CD4-positive, alpha-beta T cell treated with Interferon alpha-2 for 1 hour (primary cell): ENCODE measurements around the gene PSMB5.

ENCODE experiments used
- DNase-seq, 2 donors: peaks; one replicate each; pipeline ENCODE4 v3.0.0-alpha.2; 2020 to 2022

Gene PSMB5

DNA sequence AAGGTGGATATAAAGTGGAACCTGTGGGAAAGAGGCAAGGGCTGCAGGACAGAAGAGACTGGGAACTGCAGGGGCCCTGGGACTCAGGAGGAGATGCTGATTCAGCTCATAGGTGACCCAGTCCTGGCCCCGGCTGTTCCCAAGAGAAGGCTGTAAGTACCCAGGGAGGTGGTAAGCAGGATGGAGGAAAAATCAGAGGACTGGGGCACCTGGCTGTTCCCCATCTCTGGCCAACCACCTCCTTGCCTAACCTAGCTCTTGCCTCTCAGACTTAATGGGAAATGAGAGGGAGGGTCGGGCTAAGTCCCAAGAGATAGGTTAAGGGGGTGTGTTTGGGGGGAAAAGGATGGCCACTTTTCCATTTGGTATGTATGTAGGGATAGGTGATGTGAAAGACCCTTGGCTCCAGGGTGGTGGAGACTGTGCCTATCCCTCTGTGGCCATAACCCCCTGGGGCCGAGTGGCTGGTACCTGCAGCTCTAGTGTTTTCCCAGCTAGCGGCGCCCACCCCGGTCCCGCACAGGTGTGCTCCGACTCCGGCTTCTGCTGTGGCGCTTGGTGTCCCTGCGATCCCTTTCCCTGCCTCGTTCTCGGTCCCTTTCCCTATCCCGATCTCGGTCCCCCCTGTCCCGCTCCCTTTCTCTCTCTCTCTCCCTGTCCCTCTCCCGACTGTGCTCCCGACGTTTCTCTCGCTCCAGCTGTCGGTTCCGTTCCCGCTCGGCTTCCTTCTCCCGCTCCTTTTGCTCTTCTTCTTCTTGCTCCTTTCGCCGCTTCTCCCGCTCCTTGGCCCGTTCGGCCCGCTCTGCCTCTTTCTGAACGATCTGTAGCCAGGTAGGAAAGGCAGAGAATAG, 24.2 kb upstream of the PSMB5 start:
- DNase-seq = no peak

DNA sequence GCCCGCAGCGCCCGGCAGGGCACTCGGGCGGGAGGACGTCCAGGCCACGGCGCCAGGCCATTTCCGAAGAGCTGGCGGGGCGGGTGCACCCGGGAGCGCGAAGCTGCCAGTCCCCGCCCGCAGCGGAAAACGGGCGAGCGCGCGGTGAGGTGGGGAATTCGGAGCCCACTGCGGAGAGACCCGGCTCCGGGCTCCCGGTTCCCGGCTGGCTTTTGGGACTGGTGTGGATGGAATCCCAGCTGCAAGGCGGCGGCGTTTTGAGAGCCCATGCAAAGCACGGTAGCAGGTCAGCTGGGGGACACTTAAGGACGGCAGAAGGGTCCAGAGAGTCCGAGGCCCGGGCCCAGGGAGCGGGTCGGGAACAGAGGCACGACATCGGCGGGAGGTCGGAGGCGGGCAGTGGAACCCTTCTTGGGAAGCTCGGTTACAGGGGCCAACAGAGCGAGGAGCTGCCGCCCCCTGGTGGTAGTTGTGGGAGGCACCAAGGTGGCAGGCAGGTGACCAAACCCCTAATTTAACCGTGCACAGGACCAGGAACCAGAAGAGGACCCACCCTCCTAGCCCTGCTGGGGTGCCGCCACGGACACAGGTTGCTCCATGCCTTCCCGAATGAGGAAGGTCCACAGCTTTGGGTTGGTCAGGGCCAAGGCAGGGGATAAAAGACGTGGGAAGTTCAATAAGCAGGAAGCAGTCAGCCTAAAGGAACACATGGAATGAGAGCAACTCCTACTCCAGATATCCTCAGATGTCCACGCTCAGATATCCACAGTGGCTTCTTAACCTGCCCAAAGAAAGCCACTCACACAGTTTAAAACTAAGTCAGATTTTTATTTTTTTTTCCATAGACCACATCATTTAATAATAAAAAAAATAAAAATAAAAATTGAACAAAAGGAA, 23.3 kb upstream of the PSMB5 start:
- peak; percentile 82 to 87 for DNase-seq

GRCh38 chr14:23056956-23057756, 22.5 kb upstream of the PSMB5 start, which contains the start of gene CDH24:
Gene CDH24 (minus strand): TSS chr14:23057520. CDS start chr14:23055733, 1,787 bp downstream.
- DNase-seq = peak; percentile 63 to 76

- peak; percentile 67 to 75 for DNase-seq
Measured at GRCh38 chr14:23056145-23056955, 21.6 kb upstream of the PSMB5 start.

GRCh38 chr14:23055621-23056144, 21.0 kb upstream of the PSMB5 start:
- DNase-seq = no peak

- no peak for DNase-seq
Measured at GRCh38 chr14:23055147-23055550, 20.4 kb upstream of the PSMB5 start.

DNA sequence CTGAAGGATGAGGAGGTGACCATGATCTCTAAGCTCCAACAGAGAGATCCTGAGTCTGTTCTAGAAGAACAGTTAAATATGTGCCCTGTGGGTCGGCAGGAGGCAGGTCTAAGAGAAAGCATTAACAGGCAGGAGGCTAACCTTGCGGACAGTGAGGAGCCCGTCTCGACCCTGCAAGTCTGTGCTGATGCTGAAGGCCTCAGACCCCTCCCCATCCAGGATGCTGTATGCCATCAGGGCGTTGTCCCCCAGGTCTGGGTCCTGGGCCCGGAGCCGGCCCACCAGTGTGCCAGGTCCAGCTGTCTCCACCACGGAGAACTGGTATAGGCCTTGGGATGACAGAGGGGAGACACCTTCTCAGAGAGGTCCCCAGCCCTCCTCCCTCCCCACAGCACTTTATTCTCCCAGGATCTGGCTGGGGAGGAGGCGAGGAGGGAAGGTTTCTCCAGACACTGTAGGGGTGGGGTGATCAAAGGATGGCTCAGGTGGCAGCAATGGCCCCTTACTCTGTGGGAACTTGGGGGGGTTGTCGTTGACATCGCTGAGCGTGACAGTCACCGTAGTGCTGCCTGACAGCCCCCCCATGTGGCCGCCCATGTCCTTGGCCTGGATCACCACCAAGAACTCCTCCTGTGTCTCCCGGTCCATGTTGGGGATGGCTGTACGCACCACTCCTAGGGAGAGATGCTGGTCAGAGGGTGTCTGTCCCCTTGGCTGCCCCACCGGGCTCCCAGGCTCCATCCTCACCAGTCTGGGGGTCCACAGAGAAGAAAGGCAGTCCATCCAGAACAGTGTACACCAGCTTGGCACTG, 19.5 kb upstream of the PSMB5 start:
- DNase-seq = peak in 1 of 2 donors; percentile 36

- DNase-seq = no peak
Measured at GRCh38 chr14:23053426-23053825, 18.7 kb upstream of the PSMB5 start.

- DNase-seq = no peak
Measured at GRCh38 chr14:23052671-23053070, 18.0 kb upstream of the PSMB5 start.

DNA sequence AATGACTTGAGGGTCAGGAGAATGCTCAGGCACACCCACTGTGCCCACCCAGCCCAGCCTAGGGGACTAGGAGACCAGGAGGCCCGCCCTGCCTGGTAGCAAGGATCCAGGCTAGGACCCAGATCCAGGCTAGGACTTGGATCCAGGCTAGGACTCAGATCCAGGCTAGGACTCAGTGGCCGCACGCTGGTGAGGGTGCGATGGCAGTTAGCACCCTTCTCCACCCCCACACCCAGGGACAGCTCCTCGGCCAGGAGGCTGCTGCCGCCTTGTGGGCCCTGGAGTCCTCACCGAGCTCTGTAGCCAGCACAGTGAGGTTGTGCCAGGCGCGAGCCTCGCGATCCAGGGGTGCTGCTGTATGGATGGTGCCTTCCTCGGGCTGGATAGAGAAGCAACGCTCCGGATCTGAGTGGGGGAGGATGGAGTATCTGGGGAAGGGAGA, 17.5 kb upstream of the PSMB5 start:
- DNase-seq = no peak

- DNase-seq = no peak
Measured at GRCh38 chr14:23051141-23052057, 16.7 kb upstream of the PSMB5 start.

DNA sequence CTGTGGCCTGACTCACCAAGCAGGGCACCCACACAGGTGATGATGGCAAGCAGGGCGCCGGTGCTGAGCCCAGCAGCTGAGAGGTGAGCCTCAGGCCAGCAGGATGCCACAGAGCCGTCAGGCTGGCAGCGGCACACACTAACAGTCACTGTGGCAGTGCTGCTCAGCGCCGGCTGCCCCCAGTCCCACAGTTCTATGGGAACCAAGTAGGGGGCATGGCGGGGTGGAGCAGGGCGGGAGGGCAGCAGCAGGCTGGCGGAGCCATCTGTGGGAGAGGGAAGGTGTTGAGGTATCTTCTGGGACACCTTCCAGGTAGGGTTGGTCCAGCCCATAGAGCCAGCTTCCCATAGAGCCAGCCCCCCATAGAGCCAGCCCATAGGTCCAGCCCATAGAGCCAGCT, 14.3 kb upstream of the PSMB5 start:
- DNase-seq = no peak

DNA sequence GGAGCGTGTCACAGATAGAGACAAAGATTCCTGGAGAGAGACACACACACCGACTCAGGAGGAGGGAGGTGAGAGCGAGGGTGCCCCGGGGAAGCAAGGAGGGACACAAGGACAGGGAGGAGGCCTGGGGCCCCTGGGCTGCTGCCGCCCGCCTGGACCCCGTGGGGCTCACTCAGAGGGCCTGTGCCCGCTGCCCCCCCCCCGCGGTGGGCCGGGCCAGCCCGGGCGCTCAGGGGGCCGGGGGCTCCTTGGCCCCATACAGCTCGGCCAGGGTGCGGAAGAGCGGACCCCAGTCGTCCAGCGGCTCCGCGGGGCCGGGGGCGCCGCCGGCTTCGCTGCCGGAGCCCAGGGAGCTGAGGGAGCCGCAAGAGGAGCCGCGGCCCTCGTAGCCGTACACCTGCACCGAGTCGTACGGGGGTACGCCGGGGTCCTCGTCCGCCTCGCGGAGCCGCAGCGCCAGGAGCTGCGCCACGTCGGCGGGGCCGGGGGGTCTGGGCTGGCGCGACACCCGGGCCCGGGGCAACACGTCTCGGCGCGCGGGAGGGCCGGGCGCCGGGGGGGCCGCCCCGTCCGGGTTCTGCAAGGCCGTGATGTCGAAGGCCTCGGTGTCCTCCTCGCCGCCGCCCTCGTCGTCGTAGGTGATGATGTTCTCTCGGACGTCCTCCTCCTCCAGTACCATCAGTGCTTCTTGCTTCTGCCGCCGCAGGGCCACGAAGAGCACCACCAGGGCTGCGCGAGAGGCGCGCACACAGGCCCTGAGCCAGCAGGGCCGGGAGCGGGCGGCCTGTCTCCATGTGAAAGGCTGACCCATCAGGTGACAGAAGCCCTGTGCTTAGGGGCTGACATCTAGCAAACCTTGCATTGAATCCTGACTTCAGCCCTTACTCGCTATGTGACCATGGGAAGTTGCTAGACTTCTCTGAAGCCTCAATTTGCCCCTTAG, 13.3 kb upstream of the PSMB5 start:
- DNase-seq = no peak

DNA sequence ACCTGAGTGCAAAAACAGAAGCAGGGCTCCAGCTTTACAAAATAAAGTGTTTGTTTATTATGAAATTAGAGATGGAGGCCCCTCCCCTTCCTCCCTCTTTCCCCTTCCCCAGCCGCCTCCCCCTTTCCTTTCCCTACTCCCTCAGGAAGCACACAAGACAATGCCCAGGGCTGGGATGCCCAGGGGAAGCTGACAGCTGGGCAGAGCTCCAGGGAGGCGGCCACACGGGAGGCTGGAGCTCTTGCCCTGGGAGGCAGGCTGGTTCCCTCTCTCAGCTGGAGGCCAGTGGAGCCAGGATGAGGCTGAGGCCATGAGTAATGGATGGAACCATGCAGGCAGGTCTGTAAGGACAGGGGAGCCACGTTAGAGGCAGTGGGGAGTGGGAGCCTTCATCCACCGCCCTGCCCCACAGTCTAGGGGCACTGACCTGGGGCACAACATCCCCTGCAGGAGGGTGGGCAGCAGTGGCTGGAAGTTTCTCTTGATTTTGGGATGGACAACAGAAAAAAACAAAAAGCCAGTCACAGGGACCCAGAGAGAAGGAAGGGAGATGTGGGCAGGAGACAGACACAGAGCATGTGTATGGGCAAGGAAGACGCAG, 12.4 kb upstream of the PSMB5 start:
- no peak for DNase-seq

GRCh38 chr14:23045419-23046357, 11.0 kb upstream of the PSMB5 start:
- no peak for DNase-seq

DNA sequence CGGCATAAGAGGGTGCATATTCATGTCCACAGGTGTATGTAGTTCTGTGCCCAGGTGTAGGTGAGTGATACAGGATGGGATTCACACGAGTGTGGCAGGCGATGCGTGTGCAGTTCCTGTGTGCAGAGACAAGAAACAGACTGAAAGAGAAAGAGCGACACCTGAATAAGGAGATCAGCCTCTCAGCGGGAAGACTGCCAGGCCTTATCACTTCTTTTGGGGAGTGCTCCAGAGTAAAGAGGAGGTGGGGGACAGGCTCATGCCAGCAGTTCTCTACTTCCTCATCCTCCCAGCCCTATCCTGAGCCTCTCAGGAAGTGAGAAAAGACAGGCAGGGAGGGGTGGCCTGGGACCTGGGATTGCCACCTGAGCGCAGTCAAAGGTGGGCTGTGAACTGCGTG, 10.1 kb upstream of the PSMB5 start:
- DNase-seq = no peak

GRCh38 chr14:23043754-23044153, 9.1 kb upstream of the PSMB5 start:
- no peak for DNase-seq
